Transverse colon (tissue), 4 donors: ENCODE measurements around the gene ZBTB45.

Source experiments
- CTCF ChIP-seq, 5 experiments: fragments of 200-600 bp in 3 of 5; fragments of 450-650 bp in 2 of 5; sonication (generic) in 3 of 5; IDR thresholded peaks; 1 replicate in 2 of 5; 2 replicates in 3 of 5; pipeline ENCODE4 v1.5.1; 2016 to 2017; ENCODE audit warnings: antibody characterized with exemption in 5 of 5, inconsistent platforms in 3 of 5, mild to moderate bottlenecking in 2 of 5, moderate library complexity in 1 of 5
- POLR2A ChIP-seq: fragments of 450-650 bp; IDR thresholded peaks from one replicate; pipeline ENCODE4 v1.6.1; 2016; ENCODE audit warnings: antibody characterized with exemption, mild to moderate bottlenecking, moderate library complexity
- POLR2AphosphoS5 ChIP-seq, 3 donors: sonication (generic); formaldehyde crosslinking; IDR thresholded peaks; one replicate each; pipeline ENCODE4 v1.6.1; 2016; ENCODE audit warnings: antibody characterized with exemption in 3 of 3

GRCh38 chr19:58480481-58480830, 39.2 kb downstream of the ZBTB45 start:
- no peak for TF ChIP-seq POLR2AphosphoS5 (IDR thresholded peaks at IDR 0.05)
- TF ChIP-seq CTCF (IDR thresholded peaks at IDR 0.05), result no peak
- TF ChIP-seq POLR2A, result no peak
